GM12891 (cell line): ENCODE measurements around the gene OR5M11.

Experiments
- POLR2A ChIP-seq: IDR thresholded peaks from 2 replicates; pipeline ENCODE4 v1.6.1; 2011; ENCODE audit warnings: low read depth, low read length, control low read depth
- TAF1 ChIP-seq: IDR thresholded peaks from 2 replicates; pipeline ENCODE4 v1.6.1; 2011; ENCODE audit warnings: low read depth, low read length, control low read depth

GRCh38 chr11:56543157-56543556 is at the start of gene OR5M11:
- TF ChIP-seq POLR2A (no peak), TAF1 (no peak)
